ENCODE measurements around the gene C14orf180. TPM values are rescaled to one million over a fixed set of nuclear protein-coding genes. Genes with fewer than 3 reads are reported as not detected.

The C14orf180 gene
- total RNA-seq, 1 experiment from 2014 or later: not detected

- Histone ChIP-seq H2BK120ac (ENCODE audit: low read depth, low read length, poor library complexity, severe bottlenecking) (no peak overlapping the region), H4K8ac (replicated peaks; ENCODE audit: insufficient read length, low read depth, low read length) (no peak overlapping the region), H3K27me3 (ENCODE audit: insufficient read depth, low read length) (no peaks in the 10 kb centered on the region), H3K27ac (ENCODE audit: insufficient read length, low read depth, low read length) (no peak overlapping the region), H4K91ac (ENCODE audit: insufficient read length, low read depth, low read length) (no peak overlapping the region), H2BK20ac (ENCODE audit: low read depth, low read length, poor library complexity, severe bottlenecking) (no peak overlapping the region), H3K79me2 (ENCODE audit: insufficient read depth, low read length) (no peaks in the 10 kb centered on the region), H3K9me3 (ENCODE audit: control insufficient read depth, low read depth, low read length) (no peaks in the 10 kb centered on the region), H3K14ac (ENCODE audit: insufficient read depth, low read length) (no peak overlapping the region), H3K4ac (ENCODE audit: low read depth, low read length) (no peak overlapping the region), H3K4me1 (ENCODE audit: insufficient read depth, low read length) (no peaks in the 10 kb centered on the region), H3K4me2 (ENCODE audit: insufficient read depth, insufficient read length, low read length) (no peak overlapping the region), H3K9ac (ENCODE audit: extremely low read depth, insufficient read length, low read length) (no peak overlapping the region), H2BK15ac (ENCODE audit: low read depth, low read length) (no peak overlapping the region), H3K79me1 (ENCODE audit: insufficient read depth, low read depth, low read length, poor library complexity, severe bottlenecking) (no peaks in the 10 kb centered on the region), H4K20me1 (ENCODE audit: control insufficient read depth, insufficient read depth, insufficient read length) (no peaks in the 10 kb centered on the region), H3K23ac (ENCODE audit: insufficient read length, low read depth, low read length) (no peak overlapping the region), H4K5ac (ENCODE audit: insufficient read length, low read depth, low read length) (no peak overlapping the region), H2BK12ac (ENCODE audit: insufficient read length, low read depth, low read length) (no peak overlapping the region), H2AFZ (ENCODE audit: low read length) (no peak overlapping the region), H3T11ph (ENCODE audit: low read length) (no peak overlapping the region), H3K18ac (ENCODE audit: insufficient read length, low read depth, low read length) (no peak overlapping the region), H2BK5ac (ENCODE audit: insufficient read length, low read length) (no peak overlapping the region), H3K23me2 (ENCODE audit: insufficient read length, low read depth, low read length, poor library complexity, severe bottlenecking) (no peaks in the 10 kb centered on the region), H2AK5ac (ENCODE audit: insufficient read length, low read length) (no peak overlapping the region), H3K56ac (ENCODE audit: insufficient read length, low read depth, low read length) (no peak overlapping the region)
- H3K4me3 Mint-ChIP-seq: no peak overlapping the region
- no peak for TF ChIP-seq CTCF (conservative IDR thresholded peaks at IDR 0.05)
- no peaks in the 10 kb centered on the region; the same call in 1 of the 2 replicates for H3K27me3 Mint-ChIP-seq (ENCODE audit: low read depth)
- no peaks in the 10 kb centered on the region; a peak in 1 of 7 replicates for H3K36me3 Mint-ChIP-seq (ENCODE audit: insufficient read depth in 1 of 3, low read depth in 3 of 3)
- H3K4me1 Mint-ChIP-seq: peaks cover 0 to 10% of the 10 kb centered on the region in 2 experiments; a peak in 2 of 4 replicates
- no peak overlapping the region for H3K27ac Mint-ChIP-seq
- WGBS (ENCODE audit: extremely low coverage, insufficient read length, low lambda C conversion rate): no CpG with 5 or more reads among the region's 9 CpGs
- DNase-seq: no peak
- H3K9me3 Mint-ChIP-seq: no peaks in the 10 kb centered on the region
Measured at GRCh38 chr14:104573930-104574329, 5.6 kb upstream of the C14orf180 start.

Measured in H9 (cell line).